Measurements from ENCODE around the gene DMXL1.

DNA sequence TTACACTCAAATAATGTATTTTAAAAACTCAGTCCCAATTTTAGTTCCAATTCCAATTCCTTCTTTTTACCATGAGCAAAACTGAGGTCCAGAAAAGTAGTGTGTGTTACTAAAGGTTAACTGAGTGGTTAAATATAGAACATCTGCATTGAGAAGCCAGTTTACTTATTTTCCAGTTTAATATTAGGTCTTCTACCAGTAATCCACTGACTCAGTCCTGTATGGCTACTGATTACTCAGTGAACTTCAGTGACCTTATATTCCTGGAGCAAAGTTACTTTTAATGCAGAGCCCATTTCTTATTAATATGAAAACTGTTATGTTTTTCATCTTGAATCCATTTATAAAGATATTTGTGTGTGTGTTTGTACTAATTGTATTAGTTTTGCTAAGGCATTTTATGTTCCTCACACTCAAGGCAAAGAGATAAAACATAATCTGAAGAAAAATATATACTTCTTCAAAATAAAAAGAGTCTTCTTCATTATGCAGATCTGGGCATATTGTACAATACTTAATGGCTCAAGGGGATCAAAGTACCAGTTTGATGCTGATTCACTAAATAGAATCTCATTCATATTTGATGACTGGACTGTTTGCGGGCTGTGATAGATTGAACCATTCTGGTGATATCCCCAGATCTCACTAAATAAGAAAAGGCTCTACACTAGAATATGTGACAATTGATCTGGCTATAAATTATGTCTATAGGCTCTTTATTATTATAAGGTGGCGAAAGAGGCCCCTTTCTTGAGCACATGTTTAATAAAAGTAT, 60.8 kb downstream of the DMXL1 start:
- TF ChIP-seq POLR2AphosphoS5 (IDR thresholded peaks at IDR 0.05; ENCODE audit: low read depth, low read length) = no peak
- TF ChIP-seq, protein P1, sequence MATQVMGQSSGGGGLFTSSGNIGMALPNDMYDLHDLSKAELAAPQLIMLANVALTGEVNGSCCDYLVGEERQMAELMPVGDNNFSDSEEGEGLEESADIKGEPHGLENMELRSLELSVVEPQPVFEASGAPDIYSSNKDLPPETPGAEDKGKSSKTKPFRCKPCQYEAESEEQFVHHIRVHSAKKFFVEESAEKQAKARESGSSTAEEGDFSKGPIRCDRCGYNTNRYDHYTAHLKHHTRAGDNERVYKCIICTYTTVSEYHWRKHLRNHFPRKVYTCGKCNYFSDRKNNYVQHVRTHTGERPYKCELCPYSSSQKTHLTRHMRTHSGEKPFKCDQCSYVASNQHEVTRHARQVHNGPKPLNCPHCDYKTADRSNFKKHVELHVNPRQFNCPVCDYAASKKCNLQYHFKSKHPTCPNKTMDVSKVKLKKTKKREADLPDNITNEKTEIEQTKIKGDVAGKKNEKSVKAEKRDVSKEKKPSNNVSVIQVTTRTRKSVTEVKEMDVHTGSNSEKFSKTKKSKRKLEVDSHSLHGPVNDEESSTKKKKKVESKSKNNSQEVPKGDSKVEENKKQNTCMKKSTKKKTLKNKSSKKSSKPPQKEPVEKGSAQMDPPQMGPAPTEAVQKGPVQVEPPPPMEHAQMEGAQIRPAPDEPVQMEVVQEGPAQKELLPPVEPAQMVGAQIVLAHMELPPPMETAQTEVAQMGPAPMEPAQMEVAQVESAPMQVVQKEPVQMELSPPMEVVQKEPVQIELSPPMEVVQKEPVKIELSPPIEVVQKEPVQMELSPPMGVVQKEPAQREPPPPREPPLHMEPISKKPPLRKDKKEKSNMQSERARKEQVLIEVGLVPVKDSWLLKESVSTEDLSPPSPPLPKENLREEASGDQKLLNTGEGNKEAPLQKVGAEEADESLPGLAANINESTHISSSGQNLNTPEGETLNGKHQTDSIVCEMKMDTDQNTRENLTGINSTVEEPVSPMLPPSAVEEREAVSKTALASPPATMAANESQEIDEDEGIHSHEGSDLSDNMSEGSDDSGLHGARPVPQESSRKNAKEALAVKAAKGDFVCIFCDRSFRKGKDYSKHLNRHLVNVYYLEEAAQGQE (IDR thresholded peaks at IDR 0.05; ENCODE audit: insufficient read depth in 1 of 2, low read depth in 2 of 2, low read length in 2 of 2) = no peak
- no peak for TF ChIP-seq TAF1 (IDR thresholded peaks at IDR 0.05; ENCODE audit: borderline replicate concordance, insufficient read depth, low read length)
- no peak for TF ChIP-seq FOXP2 (optimal IDR thresholded peaks at IDR 0.05; ENCODE audit: borderline replicate concordance, extremely low read depth, extremely low read length, insufficient read depth)
- TF ChIP-seq SIN3A (IDR thresholded peaks at IDR 0.05; ENCODE audit: borderline replicate concordance, insufficient read depth, low read length) = no peak

Data from PFSK-1 (cell line).